ENCODE data around the gene GLT6D1.

GRCh38 chr9:135608999-135609317 lies 30.4 kb downstream of the GLT6D1 start:
- TF ChIP-seq, protein P1, sequence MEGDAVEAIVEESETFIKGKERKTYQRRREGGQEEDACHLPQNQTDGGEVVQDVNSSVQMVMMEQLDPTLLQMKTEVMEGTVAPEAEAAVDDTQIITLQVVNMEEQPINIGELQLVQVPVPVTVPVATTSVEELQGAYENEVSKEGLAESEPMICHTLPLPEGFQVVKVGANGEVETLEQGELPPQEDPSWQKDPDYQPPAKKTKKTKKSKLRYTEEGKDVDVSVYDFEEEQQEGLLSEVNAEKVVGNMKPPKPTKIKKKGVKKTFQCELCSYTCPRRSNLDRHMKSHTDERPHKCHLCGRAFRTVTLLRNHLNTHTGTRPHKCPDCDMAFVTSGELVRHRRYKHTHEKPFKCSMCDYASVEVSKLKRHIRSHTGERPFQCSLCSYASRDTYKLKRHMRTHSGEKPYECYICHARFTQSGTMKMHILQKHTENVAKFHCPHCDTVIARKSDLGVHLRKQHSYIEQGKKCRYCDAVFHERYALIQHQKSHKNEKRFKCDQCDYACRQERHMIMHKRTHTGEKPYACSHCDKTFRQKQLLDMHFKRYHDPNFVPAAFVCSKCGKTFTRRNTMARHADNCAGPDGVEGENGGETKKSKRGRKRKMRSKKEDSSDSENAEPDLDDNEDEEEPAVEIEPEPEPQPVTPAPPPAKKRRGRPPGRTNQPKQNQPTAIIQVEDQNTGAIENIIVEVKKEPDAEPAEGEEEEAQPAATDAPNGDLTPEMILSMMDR (IDR thresholded peaks at IDR 0.05), result no peak
- no peak for TF ChIP-seq EP300 (IDR thresholded peaks at IDR 0.05)

Measured in sigmoid colon (tissue), 4 donors.